HG03280 (cell line): ENCODE results near the gene IFNA21.
"Not testable (repeated sequence)": the region's sequence is repeated elsewhere in the genome, so short reads cannot be mapped to it uniquely, and the experiment has no call there.

Experiments used
- ATAC-seq: cut with Tn5 transposase; IDR thresholded peaks from one replicate; pipeline ENCODE4 v1.9.1; 2021; ENCODE audit warnings: mild to moderate bottlenecking, moderate library complexity; ENCODE audit not compliant: unreplicated experiment

IFNA21 gene

GRCh38 chr9:21144603-21145002 is 21.9 kb downstream of the IFNA21 start:
- ATAC-seq: no peak

DNA sequence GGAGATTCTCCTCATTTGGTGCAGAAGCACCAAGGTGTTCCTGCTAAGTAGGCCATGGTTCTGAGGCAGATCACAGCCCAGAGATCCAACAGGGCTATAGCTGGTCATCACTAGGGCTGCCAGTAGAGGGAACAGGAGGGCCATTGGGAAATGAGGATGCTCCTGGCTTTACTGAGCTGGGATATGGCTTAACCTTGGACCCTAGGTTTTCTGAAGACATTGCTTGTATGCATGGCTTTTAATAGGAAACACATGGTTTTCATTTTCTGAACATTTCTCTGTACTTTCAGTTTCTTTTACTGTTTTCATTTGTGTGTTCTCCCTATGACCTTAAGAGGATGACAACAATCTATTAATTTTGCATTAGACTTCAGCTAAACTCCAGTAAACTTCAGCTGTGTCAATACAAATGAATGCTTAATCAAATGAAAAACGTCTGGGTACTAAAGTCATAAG is 25.0 kb downstream of the IFNA21 start, which contains the start of gene IFNW1:
TSS of gene IFNW1 (minus strand) at position 406 of the 456 bp plus-strand sequence. CDS start at position 144, 262 bp downstream.
- no peak for ATAC-seq

DNA sequence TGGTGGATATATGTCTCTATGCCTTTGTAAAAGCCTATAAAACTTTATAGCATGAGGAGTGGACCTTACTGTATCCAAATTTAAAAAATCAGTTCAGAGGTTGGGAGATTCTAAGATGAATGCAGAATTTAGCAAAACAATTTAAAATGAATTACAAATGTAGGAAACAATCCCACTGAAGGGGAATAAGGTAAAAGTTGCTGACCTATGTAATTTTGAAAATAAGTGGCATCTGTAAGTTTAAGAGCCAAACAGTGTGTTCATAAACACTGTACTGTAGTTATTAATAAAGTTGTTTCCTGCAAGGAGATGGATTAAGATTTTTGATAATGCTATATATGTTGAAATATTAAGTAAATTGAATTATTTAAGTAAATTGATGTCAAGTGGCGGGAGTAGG is 29.4 kb downstream of the IFNA21 start:
- ATAC-seq: no peak

- ATAC-seq: no peak
These were observed 30.7 kb downstream of the IFNA21 start for GRCh38 chr9:21135736-21136135.

- ATAC-seq: not testable (repeated sequence)
These were observed 38.3 kb downstream of the IFNA21 start for GRCh38 chr9:21128186-21128585.

DNA sequence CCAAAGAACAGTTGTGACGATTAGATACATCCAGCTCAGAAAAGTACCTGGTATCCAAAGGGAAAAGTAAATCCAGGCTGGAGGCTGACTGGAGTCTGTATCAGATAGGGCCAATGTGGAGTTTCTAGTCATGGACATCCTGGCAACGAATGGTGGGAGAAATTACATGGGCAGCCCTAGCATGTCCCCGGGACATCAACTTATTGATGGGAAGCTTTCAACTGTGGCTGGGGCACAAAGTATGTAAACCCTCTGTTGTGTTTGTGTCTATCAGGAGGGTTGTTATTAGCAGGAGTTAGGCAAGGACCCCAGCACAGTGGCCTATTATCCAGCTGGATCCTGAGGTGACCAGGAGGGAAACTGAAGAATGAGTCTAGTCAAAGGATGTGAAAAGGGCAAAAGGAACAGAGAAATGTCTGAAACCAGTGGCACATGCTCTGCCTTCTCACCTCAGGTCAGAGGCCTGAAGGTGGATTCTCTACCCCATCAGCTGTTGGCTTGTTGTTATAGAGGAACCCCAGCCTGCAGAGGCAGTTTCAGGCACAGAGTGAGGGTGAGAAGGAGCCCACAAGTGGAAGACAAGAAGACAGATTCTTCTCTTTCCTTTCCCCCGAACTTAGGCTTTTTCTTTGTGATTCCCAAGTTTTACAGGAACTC is 44.7 kb downstream of the IFNA21 start:
- peak; percentile 96 for ATAC-seq

DNA sequence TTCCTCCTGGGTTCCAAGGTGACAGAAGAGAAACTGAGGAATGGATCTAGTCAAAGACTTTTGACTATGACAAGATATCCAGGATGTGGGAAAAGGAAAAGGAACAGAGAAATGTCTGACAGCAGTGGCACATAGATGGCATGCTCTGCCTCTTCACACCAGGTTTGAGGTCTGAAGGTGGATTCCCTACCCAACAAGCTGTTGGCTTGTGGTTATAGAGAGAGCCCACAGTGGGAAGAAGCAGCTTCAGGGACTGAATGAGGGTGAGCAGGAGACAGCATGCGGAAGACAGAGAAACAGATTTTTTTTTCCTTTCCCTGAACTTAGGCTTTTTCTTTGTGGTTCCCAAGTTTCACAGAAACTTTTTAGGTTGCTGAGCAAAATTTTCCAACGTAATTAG is 45.4 kb downstream of the IFNA21 start:
- ATAC-seq: no peak

- no peak for ATAC-seq
These were observed 47.2 kb downstream of the IFNA21 start for GRCh38 chr9:21119093-21119770.
